HG03064 (cell line): Measurements from ENCODE around the gene VSIR.
A peak's percentile ranks its signal among the peaks of the same experiment; 100 is the strongest.

ENCODE experiments used
- ATAC-seq: cut with Tn5 transposase; IDR thresholded peaks from one replicate; pipeline ENCODE4 v1.9.1; 2021; ENCODE audit warnings: low read depth; ENCODE audit not compliant: unreplicated experiment

Gene VSIR

DNA sequence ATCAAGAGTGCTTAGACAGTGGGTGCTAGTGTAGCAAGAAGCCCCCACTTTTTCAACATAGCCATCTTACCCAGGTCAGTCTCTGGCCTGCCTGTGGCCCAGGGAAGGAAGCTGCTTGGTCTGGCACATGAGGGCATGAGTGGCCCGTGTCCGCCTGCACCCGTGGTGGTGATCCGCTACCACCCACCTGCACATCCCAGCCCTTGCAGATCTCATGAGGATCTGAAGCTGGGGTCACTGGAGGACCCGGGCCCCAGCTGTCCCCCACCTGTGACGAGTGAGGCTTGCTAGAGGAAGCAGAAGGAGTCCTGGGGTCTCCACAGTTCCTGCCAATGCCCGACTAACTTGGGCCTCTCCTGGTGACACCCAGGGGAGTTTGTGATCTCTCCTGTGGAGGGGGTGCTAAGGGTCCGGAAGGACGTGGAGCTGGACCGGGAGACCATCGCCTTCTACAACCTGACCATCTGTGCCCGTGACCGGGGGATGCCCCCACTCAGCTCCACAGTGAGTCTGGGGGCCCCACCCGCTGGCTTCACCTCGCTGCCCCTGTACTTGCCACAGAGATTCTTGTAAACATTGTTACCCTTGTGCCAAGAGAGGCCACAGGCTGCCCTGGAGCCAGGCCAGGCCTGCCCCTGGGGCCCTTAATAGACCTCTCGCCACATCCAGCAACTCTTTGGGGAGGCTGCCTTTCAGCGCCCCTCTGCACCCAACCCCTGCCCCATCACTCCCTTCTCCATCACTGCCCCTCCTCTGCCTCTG lies 10.8 kb upstream of the VSIR start:
- no peak for ATAC-seq

DNA sequence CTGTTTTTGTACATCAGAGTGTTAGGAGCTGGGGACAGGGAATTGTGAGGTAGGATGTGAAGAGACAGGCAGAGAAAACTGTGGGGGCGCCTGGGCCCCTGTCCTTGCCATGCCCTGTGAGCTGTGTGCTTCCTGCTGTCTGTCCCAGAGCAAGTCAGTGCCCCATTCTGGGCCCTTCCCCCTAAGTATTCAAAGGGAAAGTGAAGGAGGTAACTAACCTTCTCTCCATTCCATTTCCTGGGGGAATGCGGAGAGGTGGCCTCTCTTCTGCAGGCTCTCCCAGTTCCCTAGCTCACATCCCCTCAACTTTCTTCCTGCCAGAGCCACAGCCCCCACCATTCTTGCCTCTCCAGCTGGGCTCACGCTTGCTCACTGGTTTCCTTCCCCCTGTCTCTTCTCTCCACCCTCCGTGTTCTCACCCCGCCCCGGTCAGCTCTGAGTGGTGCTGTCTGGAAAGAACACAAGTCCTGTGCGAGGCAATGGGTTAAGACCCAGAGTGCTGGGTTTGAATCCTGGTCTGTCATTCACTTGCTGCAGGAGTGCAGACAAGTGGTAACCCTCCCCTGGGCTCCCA lies 9.7 kb upstream of the VSIR start:
- no peak for ATAC-seq

DNA sequence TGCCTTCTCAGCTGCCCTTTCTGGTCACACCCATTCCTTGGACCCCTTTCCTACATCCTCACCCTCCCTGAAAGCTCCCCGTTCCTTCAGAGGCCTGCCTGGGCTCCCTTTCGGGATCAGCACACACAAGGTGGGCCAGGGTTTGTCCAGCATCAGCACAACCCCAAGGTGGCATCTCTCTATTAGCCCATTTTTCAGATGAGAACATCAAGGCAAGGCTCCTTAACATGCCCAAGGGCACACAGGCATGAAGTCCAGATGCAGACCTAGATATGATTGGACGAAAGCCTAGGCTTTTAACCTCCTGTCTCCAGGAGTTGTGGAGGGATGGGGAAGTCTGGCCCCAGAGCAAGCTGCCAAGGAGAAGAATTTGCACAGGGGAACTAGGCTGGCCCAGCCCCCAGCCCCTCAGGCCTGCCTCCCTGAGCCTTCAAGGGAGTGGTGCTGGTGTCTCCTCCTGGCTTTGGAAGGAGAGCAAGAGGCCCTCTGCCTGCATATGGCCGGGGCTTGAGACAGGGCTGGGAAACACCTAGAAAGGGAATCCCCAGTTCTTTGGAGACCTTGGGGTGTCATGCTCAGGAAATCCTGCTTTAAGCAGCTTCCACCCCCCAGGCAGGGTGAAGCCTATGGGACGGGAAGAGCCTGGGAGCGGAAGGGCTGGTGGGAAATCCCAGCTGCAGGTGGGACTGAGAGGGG lies 9.0 kb upstream of the VSIR start:
- no peak for ATAC-seq

DNA sequence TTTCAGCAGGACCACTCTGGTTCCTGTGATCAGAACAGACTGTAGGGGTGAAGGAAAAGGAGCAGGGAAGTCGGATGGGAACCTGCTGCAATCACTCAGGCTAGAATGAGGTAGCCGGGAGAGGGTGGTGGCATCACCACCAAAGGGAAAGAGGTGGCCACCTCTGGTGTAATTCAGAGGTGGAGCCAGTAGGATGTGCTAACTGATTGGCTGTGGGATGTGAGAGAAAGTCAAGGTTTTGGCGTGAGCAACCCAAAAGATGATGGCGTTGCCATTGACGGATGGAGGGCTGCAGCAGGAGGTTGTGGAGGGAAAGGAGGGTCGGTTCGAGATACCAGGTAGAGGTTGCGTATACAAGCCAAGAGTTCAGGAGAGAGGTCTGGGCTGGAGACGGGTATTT lies 7.4 kb upstream of the VSIR start:
- no peak for ATAC-seq

DNA sequence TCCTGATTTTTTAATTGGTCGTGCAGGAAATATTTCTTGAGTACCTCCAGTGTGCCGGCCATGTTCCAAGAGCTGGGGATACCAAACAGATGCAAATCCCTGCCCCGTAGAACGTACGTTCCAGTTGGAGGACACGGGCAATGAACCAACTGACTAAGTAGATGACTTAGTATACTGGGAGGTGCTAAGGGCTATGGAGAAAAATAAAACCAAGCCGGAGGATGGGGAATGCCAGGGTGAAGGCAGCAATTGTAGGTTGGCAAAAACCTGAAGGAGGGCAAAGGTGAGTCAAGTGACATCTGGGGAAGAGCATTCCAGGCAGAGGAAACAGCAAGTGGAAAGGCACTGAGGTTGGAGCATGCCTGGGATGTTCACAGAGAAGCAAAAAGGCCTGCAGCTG lies 6.8 kb upstream of the VSIR start:
- no peak for ATAC-seq

DNA sequence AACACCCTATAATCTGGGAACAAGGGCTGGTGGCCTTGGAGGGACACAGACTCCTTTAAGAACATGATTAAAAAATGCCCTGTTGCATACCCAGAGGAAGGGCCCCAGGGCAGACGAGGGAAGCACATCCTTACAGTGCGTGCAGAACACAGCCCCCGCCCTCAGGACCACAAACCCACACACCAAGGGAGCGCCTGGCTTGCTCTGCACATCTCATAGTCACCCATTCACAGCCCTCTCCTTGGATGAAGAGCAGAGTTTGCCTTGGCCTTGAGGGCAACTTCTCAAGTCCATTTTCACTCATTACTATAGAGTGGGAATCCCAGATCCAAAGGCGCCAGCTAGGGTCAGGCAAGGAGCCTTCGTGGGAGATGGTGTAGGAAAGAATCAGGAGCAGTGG lies 6.3 kb upstream of the VSIR start:
- ATAC-seq = no peak

DNA sequence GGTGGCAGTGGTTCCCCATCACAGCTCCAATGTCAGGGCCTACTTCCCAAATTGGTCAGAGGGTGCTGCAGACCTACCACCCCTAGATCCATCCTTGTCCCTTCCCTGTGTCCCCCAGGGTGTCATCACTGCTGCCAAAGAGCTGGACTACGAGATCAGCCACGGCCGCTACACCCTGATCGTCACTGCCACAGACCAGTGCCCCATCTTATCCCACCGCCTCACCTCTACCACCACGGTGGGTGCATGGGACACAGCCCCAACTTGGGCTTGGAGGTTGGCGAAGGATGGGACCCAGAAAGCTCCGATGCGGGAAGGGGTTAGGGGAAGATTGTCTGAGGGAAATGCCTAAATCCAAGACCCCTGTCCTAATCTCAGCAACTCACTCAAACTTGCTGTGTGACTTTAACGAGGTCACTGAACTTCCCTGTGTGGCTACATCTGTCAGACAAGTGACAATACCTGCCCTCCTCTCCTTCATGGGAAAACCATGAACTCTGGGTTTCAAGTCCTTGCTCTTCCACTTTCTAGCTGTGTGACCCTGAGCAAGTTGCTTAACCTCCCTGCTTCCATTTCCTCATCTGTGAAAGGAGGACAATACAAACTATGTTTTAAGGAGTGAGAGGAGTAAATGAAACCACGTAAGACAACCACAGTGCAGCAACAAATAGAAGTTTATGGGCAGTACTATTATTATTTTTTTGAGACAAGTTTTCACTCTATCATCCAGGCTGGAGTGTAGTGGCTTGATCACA lies 4.9 kb upstream of the VSIR start:
- no peak for ATAC-seq

DNA sequence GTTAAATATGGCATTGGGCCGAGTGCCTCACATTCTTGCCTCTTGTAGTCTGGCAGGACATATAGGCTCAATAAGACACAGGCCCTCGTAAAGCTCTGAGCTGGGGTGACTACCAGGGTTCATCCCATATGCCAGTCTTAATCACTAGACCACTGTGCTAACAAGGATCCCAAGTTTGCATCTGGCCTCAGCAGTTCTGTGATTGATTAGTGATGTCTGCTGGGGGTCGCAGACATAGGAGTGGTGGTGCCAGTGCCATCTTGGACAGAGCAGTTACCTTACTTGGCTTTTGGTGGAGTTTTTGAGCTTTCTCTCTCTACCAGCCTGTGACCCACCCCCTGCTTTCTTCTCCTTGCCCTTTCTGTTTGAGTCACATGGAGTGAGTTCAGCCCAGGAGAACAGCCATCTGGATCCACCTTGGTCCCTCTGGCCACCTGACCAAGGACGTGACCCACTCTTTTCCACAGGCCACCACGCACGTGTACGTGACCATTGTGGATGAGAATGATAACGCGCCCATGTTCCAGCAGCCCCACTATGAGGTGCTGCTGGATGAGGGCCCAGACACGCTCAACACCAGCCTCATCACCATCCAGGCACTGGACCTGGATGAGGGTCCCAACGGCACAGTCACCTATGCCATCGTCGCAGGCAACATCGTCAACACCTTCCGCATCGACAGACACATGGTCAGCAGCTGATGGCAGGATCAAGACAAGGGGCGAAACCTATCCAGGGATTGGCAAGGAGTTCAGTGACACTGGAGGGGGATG lies 4.1 kb upstream of the VSIR start:
- no peak for ATAC-seq

DNA sequence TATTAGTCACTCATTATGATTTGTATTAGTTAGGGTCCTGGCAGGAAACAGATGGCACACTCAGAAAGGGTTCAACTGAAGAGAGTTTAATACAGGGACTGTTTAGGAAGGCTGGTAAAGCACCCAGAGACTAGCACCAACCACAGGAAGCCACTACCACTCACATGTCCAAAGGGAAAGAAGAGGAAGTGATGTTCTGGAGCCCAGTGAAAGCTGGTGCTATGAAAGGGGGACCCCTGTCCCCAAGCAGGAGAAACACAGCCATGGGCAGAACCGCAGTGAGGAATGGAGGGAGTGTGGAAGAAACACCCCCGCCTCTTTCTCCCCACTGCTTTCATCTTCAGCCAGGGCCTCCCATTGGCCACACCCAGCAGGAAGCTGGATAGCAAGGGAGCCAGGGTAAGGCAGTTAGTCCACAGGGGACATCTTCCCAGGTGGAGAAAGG lies 3.2 kb upstream of the VSIR start:
- no peak for ATAC-seq

DNA sequence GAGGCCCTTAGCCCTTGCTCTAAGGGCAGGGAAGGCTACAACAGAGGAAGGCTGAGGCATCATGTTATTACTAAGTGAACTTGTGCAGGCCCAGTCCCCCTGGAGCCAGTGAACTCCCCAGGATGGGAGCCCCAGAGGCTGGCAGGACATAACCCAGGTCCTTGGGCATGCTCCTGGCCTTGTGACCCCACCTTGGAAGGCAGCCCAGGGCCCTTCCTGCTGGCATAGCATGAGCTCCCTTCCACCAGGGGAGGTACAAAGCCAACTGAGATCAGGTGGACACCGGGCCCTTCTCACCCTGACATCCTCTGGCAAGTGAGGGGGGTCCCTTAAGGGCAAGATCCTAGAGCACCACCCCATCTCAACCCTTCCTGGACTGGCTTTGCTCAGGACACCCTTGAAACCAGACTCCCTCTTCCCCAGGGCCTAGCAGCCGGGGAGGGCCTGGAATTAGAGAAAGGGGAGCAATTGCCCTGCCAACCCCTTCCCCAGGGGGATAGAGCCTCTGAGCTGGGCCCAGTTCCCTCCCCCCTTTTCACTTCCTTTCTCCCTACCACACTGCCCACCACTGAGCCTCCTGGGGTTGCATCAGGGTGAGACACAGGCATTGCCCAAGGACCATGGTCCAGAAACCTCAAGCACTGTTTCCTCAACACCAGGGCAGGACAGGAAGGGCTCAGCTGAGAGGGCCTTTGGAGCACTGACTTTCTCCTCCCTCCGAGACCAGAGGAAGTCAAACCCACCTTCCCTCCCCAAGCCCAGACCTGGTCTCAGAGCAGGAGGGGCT lies 1.8 kb upstream of the VSIR start:
- ATAC-seq = no peak

DNA sequence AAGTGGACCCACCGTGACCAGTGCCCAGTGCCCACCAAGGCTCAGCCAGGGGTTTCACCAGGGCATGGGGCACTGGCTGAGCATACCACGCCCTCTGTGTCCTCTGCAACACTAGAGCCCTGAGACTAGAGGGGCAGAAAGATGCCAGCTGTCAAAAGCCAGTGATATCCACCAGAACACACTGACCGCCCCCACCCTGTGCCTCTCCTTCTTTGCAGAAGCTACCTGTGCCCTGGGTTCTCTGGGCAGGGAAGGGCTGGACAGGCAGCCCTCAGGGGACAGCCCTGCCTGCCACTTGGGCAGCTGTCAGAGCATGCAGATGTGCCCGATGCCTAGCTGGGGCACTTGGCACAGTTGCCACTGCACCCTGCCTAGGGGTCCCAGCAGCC lies 494 bp downstream of the VSIR start:
- ATAC-seq = no peak

DNA sequence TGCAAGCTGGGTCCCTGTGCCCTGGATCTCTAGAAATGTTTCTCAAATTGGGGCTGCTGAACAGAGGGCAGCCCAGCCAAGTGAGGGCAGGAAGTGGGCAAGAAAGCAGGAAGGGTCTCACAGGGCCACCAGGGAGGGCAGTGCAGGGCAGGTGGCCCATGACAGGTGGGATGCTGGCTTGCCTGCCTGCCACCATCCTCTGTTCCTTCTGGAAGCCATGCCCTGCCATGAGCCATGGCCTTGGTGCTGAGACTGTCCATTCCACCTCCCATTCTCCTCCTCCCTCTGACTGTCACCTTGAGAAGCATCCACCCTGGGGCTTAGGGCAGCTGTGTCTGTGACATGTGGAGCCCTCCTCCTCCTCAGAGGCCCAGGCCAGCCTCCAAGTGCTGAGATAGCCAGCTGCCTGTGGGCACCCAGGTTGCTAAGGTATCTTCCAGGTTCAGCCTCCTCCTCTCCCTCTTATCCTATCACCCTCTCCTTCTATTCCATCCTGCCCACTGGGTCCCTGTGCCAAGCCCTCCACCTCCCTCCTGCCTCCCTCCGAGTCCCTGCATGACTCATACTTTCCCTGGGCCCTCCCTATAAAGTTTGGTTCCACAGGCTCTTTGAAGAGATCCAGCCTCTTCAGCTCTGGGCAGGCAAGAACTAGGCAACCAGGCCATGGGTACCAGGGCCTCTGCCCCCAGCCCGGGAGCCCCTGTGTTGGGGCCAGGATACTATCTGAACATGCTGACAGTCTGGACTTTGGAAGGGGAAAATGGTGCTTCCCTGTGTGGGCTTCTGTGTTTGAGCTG lies 1.3 kb downstream of the VSIR start:
- no peak for ATAC-seq

DNA sequence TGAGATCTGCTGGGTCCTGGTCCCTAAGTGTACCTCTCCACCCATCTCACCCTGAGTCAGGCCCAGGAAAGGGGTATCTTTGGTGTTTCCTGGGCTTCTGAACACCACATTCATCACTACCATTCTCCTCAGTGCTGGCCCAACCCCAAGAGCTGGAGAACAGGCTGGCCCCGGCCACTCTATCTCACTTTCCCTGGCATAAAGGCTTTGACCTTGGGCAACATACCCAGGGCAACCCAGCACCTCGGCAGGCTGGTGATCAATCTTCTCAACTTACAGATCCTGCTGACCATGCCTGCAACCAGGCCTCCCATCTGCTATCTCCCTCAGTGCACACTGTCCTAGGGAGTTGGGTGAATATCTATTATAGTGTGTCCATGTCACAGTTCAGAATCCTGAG lies 2.1 kb downstream of the VSIR start:
- ATAC-seq = no peak

DNA sequence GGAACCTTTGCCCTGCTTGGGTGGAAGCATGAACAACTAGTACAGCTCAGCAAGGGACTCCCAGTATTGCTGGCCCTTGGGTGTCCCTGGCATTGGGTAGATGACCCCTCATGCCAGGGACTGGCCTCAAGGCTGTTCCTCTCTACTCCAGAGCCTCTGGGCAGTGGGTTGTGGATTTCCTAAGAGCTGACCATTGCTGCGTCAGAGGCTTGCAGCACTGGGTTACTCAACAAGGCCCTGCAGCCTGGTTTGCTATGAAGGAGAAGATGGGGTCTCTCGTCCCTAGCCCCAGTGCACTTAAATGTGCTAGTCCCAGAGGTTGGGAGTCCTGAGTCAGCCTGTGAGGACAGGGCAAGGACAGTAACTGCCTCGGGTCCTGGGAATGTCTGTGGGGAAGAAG lies 2.5 kb downstream of the VSIR start:
- ATAC-seq = no peak

DNA sequence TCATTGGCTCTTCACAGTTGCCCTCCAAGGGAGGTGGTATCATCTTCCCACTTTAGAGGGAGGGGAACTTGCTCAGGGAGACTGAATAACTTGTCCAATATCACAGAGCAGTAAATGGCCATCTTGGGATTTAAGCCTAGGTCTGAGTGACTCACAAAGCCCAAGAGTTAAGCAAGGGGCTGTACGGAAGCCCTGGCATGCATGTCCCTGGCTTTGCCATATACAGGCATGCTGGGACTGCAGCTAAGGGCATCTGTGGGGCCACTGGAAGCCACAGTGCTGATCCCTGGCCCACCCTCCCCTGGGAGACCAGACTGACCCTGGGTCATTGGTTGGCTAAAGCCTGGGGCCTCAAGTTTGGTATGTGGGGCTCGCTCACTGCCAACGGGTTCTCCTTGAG lies 3.1 kb downstream of the VSIR start:
- no peak for ATAC-seq

DNA sequence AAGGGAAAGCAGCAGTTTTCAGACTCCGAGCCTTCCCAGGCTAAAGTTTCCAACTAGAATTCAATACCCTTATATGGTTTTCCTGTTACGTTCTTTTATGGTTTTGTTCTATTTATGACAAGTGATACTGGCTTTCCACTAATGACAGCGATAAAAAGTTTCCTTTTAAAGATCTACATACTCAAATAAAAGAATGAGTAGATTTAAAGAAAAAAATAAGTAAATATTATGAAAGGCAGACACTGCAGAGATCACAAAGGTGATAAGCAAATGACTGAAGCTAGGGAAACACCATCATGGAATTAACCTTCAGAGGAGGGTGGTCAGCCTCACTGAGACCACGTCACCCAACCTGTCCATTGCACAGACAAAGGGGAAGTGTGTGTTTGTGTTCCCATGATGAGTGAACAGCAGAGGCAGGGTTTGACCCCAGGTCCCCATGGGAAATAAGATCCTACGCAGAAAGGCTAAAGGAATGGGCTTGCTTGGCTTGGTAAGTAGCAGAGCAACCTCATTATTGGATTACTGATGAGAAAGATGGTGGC lies 4.0 kb downstream of the VSIR start:
- ATAC-seq = peak; percentile 24

DNA sequence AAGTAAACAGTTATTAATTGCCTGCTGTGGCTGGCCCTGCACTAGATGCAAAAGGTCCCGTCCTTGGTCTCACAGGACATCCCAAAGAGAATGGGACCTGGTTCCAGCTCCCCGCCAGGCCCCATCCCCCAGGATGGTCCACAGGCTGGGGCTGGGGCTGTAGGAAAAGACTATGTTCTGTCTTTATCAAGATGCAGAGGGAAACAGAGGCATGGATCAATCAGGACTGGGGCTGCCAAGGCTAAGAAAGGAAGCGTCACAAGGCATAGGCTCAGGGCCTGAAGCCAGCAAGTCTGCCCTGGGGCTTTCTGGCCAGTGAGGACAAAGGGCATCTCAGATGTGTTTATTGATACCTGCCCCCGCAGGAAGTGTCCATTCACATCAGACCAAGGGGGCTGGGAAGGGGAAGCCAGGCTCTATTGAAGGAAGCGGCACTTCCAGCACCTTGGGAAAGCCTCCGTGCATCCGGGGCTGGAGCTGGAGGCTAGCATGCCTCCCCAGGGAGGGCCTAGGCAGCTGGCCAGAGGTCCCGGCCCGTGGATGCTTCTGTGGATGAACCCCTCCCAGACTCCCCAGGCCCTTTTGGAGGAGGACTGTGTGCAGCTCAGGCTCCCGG lies 5.8 kb downstream of the VSIR start:
- no peak for ATAC-seq

DNA sequence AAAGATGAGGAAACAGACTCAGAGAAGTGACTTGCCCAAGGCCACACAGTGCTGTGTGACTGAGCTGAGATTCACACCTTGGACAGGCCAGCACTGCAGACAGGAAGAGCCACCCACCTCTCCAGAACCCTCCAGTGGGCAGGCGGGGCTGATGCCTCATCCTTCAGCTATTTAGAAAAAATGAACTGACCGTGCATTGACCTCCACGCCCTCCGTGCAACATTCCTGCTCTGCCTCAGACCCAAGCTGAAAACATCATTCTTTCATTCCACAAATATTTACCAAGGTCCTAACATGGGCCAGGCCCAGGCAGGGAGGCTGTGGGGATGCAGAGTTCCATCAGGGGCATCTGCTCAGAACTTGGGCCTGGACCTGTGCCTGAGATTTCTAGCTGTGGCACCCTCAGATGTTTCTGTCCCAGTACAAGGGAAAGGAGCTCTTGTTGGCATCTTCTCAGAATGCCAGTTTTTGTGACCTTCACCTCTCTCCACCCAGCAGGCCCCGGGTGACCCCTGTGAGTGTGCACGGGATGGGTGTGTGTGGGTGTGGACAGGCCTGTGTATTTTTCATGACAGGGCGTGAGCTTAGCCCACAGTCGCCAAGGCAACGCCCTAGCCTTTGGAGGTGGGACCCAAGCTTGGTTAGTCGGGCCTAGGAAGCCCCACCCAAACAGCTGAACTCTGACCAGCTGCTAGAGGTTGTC lies 6.5 kb downstream of the VSIR start:
- ATAC-seq = no peak
